Stimulated activated CD4-positive, alpha-beta T cell treated with anti-CD3 and anti-CD28 coated beads, Interleukin-1b, Interleukin-23, amount 100 ng/mL, for 48 hours (primary cell): Measurements from ENCODE around the gene TBC1D14.
"Not testable (repeated sequence)": the region's sequence is repeated elsewhere in the genome, so short reads cannot be mapped to it uniquely, and the experiment has no call there.

Source experiments
- DNase-seq: peaks from one replicate; pipeline ENCODE4 v3.0.0-alpha.2; 2020

TBC1D14 gene

GRCh38 chr4:6909113-6909969, at the start of gene TBC1D14:
Gene TBC1D14 (plus strand): TSS chr4:6909826. CDS start chr4:6923390, 13,564 bp downstream.
- DNase-seq, result peak; percentile 87

DNA sequence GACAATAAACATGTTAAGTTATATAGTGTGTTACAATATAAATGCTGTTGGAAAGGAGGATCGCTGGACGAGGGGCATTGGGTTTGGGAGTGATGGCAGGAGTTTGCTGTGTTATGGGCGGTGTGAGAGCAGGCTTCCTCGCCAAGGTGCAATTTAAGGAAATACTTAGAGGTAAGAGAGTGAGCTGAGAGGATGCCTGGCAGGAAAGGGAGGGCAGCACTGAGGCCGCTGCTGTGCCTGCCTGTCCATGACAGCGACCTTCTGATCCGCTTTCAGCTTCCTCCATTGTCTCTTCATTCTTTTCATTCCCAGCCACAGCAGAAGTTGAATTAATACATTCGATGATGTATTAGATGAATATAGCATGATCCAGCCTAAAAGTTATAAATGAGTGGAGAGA, 41.2 kb upstream of the TBC1D14 start:
- no peak for DNase-seq

GRCh38 chr4:6869944-6870343, 39.7 kb upstream of the TBC1D14 start:
- DNase-seq, result no peak

GRCh38 chr4:6873291-6873690, 36.3 kb upstream of the TBC1D14 start:
- no peak for DNase-seq

DNA sequence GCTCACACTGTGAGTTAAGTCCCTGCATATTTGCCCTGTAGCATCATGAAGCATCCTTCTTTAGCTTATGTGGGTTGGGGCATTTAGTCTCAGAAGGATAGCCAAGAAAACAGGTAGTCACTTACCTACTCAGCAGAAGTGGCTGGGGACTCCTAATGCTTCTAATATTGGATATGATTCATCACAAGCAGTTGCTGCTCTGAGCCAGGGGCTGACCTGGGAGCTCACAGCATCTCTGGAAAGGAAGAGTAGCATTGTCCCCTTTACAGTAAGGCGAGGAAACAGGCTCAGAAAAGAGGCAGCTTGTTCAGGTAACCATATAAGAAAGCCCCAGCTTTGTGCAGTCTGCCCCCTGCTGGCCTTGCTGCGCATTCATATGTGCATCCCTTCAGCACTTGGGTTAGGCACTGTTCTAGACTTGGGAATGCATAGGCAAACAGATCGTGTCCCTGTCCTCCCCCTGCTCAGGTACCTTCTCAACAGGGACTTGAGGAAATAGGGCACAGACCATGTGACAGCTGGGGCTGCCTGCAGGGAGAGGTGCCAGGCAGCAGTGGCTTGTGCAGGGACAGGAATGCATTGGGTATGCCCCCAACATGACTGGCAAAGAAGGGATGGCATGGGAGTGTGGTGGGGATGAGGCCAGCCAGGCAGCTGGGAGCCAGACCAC, 35.7 kb upstream of the TBC1D14 start:
- DNase-seq, result peak; percentile 78

DNA sequence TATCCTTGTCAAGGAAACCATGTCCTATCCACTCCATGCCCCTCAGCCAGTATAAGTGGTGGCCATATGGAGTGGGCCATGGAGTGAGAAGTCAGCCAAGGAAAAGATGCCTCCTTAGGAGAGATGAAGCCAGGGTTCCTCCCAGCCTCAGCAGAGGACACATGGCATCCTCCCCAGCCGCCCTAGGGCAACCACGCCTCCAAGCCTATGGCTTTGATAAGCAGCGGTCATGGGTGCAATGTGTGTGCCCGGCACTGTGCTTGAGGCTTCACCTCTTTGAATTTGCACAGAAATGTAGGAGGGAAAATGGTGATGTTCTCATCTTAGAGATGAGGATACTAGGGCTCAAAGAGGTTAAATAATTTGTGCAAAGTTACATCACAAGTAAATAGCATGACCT, 34.6 kb upstream of the TBC1D14 start:
- DNase-seq, result no peak

- DNase-seq, result no peak
Observed at GRCh38 chr4:6875431-6875831, 34.2 kb upstream of the TBC1D14 start.

GRCh38 chr4:6876440-6876839, 33.2 kb upstream of the TBC1D14 start:
- no peak for DNase-seq

DNA sequence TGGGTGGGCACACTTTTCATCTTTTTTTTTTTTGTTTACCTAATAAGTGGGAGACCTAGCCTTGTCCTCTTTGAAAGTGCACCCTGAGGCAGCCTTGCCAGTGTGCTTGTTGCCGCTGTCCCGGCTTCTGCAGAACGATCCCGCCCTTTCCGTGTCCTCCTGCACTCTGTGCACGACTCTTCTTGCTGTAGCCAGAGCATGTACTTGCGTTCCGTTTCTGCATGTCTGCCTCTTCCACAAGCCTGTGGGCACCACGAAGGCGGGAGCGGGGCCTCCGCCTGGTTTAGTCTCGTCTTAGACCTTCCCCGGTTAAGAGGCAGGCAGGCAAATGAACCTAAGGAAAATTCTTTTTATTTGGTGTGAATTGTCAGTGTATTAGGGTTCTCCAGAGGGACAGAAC, 32.6 kb upstream of the TBC1D14 start:
- no peak for DNase-seq

GRCh38 chr4:6878451-6879059, 31.1 kb upstream of the TBC1D14 start:
- DNase-seq, result no peak

DNA sequence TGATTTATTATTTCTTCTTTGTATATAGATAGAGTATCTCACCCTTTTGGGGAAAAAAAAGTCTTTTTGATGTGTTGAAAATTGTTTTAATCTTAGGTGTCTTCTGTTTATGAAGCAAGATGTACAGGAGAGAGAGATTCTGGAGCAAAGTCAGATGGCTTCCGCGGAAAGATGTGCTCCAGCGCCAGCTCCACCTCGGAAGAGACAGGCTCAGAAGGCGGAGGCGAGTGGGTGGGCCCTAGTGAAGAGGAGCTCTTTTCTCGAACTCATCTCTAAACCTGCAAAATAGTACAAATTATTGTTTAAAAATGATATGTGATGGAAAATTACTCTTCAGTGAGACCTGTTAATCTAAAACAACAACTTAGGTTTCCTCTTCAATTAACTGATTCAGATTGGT, 28.9 kb upstream of the TBC1D14 start:
- no peak for DNase-seq

DNA sequence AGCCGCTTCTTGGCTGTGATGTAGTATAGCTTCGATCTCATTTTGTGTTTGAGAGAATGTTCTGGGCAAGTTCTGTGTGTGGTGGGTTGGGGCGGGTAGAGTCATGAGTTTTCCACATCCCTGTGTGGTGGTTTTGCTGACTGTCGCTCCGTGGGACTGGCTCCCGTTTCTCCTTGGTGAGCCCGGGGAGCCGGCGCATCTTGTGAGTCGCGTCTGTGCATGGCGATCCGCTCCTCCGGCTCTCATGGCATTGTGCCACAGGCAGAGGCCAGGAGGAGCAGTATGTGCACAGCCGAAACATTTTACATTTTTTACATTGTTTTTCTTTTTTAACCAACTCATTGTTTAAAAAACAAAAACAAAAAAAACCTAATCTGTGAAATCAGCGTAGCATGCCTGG, 27.7 kb upstream of the TBC1D14 start:
- no peak for DNase-seq

GRCh38 chr4:6884341-6884870, 25.2 kb upstream of the TBC1D14 start:
- no peak for DNase-seq

DNA sequence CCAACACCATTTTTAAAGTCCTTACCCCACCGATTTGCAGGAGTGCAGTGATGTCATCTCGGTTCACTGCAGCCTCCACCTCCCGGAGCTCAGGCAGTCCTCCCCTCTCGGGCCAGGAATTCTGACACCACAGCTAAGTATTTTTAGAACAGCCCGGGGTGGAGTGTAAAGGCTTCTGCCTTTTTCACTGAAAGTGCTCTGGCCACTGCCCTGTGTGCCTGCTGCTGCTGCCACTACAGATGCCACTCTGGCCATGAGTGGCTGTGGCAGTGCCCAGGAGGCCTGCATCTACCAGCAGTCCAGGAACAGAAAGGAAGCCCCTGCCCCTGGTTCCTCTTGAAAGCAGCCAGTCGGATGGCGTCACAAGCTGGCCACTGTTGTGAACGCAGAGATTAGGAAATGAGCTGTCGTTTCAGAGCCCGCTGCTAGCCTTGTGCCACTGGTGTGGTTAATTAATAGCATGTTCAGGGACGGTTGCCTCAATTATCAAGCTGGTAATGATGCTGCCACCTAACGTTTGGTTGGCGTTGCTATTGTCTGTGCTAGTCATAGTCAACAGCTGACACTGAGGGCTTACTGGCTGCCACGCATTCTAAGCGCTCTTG, 23.6 kb upstream of the TBC1D14 start:
- no peak for DNase-seq

GRCh38 chr4:6886886-6887285, 22.7 kb upstream of the TBC1D14 start:
- DNase-seq, result no peak

DNA sequence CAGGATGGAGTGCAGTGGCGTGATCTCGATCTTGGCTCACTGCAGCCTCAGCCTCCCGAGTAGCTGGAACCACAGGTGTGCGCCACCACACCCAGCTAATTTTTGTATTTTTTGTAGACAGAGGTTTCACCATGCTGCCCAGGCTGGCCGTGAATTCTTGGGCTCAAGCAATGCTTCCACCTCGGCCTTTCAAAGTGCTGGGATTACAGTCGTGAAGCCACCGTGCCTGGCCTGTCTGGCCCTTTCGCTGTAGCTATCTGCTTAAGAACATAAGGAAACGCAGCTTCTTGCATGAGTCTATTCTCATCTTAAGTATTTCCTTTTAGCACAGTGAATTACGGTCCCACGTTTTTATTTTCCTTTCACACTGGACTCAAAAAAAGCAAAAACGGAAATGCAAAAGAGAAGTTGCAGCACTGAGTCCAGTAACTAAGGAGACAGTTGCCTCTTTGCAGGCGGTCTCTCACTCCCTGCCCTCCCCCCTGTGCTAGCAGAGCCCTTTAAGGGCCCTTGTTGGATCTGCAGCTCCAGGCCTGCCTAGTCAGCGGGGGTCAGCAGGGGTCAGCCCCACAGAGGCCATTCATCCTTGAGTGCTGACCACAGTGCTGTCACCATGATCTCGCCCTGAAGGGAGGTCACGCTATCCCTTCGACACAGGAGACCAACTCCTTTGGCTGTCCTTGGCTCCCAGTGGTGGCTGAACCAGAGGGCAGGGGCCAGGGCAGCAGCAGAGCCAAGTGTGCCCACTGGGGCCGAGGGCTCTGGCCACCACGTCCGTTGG, 21.8 kb upstream of the TBC1D14 start:
- no peak for DNase-seq

GRCh38 chr4:6888506-6889071, 21.0 kb upstream of the TBC1D14 start:
- no peak for DNase-seq

DNA sequence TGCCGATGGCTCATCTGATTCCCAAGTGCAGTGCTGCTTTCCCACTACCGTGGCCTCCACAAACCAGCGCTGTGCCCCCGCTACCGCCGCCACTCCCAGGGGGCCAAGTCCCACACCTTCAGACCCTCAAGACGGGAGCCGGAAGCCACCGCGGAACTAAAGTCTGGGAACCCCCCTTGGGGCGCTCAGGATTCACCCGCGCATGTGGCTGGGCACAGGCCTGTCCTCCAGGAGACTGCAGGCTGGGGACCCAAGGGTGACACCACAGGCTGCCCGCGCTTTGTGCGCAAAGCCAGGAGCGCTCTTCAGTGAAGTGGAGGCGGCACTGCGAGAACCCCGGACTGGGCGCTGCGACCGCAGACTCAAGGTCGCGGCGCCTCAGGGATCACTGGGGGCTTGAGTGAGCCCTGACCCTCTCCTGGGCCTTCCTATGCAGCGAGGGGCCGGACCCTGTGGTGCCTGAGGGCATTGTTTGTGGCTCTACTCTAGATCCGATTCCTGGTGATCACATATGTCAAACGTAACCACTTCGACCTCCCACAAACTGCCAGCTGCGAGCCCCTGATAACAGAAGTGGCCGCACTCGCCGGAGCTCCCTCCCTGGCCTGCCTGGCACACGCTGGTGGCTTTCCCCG, 20.4 kb upstream of the TBC1D14 start:
- DNase-seq, result no peak

- DNase-seq, result no peak
Observed at GRCh38 chr4:6889736-6890324, 19.8 kb upstream of the TBC1D14 start.

DNA sequence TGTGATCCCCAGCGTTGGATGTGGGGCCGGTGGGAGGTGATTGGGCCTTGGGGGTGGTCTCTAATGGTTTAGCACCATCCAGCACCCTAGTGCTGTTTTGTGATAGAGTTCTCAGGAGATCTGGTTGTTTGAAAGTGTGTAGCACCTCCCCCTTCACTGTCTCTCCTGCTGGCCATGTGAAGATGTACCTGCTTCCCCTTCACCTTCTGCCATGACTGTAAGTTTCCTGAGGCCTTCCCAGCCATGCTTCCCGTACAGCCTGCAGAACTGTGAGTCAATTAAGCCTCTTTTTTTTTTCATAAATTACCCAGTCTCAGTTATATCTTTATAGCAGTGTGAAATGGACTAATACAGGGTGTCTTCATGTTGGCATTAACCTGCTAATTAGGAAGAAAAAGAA, 19.3 kb upstream of the TBC1D14 start:
- no peak for DNase-seq

DNA sequence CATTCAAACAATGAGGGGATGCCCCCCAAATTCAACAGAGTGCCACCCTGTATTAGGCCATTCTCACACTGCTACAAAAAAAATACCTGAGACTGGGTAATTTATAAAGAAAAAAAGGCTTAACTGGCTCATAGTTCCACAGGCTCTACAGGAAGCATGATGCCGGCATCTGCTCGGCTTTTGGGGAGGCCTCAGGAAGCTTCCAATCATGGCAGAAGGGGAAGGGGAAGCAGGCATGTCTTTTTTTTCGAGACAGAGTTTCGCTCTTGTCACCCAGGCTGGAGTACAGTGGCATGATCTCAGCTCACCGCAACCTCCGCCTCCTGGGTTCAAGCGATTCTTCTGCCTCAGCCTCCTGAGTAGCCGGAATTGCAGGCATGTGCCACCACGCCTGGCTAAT, 18.7 kb upstream of the TBC1D14 start:
- DNase-seq, result not testable (repeated sequence)
